ENCODE results near the gene USP35. TPM values are rescaled to one million over a fixed set of nuclear protein-coding genes. Genes with fewer than 3 reads are reported as not detected.

USP35 gene
- total RNA-seq, 1 experiment from 2014 or later: 10.6 TPM

- H3K27ac Mint-ChIP-seq: peak overlapping the region; percentile 25
Observed at GRCh38 chr11:78147807-78148206, 40.9 kb upstream of the USP35 start.

More at GRCh38 chr11:78147807-78148206, 40.9 kb upstream of the USP35 start:
- Mint-ChIP-seq H3K36me3 (peaks cover 9% of the 10 kb centered on the region), H3K4me1 (peaks cover 8% of the 10 kb centered on the region), H3K4me3 (no peak overlapping the region), H3K27me3 (ENCODE audit: low read depth) (no peaks in the 10 kb centered on the region), H3K9me3 (no peaks in the 10 kb centered on the region)
- DNase-seq (ENCODE audit: low spot score) (no peak), ATAC-seq (no peak)
- no peak for TF ChIP-seq NFATC4 (CRISPR knock-in tag; IDR thresholded peaks at IDR 0.05)
- no peak for TF ChIP-seq USF2 (CRISPR knock-in tag; IDR thresholded peaks at IDR 0.05)
- TF ChIP-seq HMGA2 (CRISPR knock-in tag; IDR thresholded peaks at IDR 0.05): no peak
- no peak for TF ChIP-seq ZNF396 (CRISPR knock-in tag; IDR thresholded peaks at IDR 0.05; ENCODE audit: borderline replicate concordance)
- TF ChIP-seq FOXP4 (CRISPR knock-in tag; IDR thresholded peaks at IDR 0.05): no peak
- no peak for TF ChIP-seq JAZF1 (CRISPR knock-in tag; IDR thresholded peaks at IDR 0.05)
- TF ChIP-seq ZNF512 (CRISPR knock-in tag; IDR thresholded peaks at IDR 0.05; ENCODE audit: borderline replicate concordance): no peak
- no peak for TF ChIP-seq NR3C1 (CRISPR knock-in tag; conservative IDR thresholded peaks at IDR 0.05; ENCODE audit: low read depth)
- no peak for TF ChIP-seq E2F1 (CRISPR knock-in tag; IDR thresholded peaks at IDR 0.05)
- TF ChIP-seq ZNF532 (CRISPR knock-in tag; IDR thresholded peaks at IDR 0.05; ENCODE audit: borderline replicate concordance): no peak
- no peak for TF ChIP-seq SMAD3 (CRISPR knock-in tag; IDR thresholded peaks at IDR 0.05; ENCODE audit: borderline replicate concordance)
- TF ChIP-seq TEAD1 (CRISPR knock-in tag; IDR thresholded peaks at IDR 0.05): no peak
- no peak for TF ChIP-seq RELA (CRISPR knock-in tag; IDR thresholded peaks at IDR 0.05; ENCODE audit: borderline replicate concordance)
- TF ChIP-seq ZNF317 (CRISPR knock-in tag; IDR thresholded peaks at IDR 0.05; ENCODE audit: borderline replicate concordance, low read depth): no peak
- TF ChIP-seq ATF2 (CRISPR knock-in tag; IDR thresholded peaks at IDR 0.05; ENCODE audit: borderline replicate concordance, low read depth): no peak
- CTCF ChIA-PET: interaction anchor here (1.0 to 2.1 kb wide), 2 partner anchors 30 to 285 kb away, joined by 4 to 12 read pairs; no protein-coding TSS in a partner anchor
- POLR2A ChIA-PET: interaction anchor here (0.7 kb wide), 2 partner anchors 41 to 231 kb away, joined by 3 read pairs; partner anchors contain the start of genes KCTD21 and USP35
